Myocyte (in vitro differentiated cells): ENCODE measurements around the gene ATG4C. TPM values are rescaled to one million over a fixed set of nuclear protein-coding genes. Genes with fewer than 3 reads are reported as not detected.

Experiments used
- DNase-seq: peaks from one replicate; pipeline ENCODE4 v3.0.0-alpha.2; 2012; ENCODE audit warnings: low read depth
- total RNA-seq: library from RNA; depleted of rRNA; stranded (reverse); fragments of >200 nt; gene quantifications from 2 replicates; pipeline ENCODE4 v1.2.3, GENCODE V29; 2014

Gene ATG4C
- total RNA-seq, 1 donor from 2014 or later, result 13.0 TPM

GRCh38 chr1:62840555-62840954, 56.6 kb downstream of the ATG4C start:
- DNase-seq, result no peak

GRCh38 chr1:62841587-62842169, 57.7 kb downstream of the ATG4C start:
- peak; percentile 74 for DNase-seq

GRCh38 chr1:62844030-62844429, 60.1 kb downstream of the ATG4C start:
- no peak for DNase-seq

GRCh38 chr1:62849031-62849430, 65.1 kb downstream of the ATG4C start:
- DNase-seq, result no peak

GRCh38 chr1:62852253-62852652, 68.3 kb downstream of the ATG4C start:
- DNase-seq, result no peak

- DNase-seq, result no peak
Measured at GRCh38 chr1:62856960-62857359, 73.0 kb downstream of the ATG4C start.

- no peak for DNase-seq
Measured at GRCh38 chr1:62869217-62869754, 85.4 kb downstream of the ATG4C start.

- no peak for DNase-seq
Measured at GRCh38 chr1:62870148-62870547, 86.2 kb downstream of the ATG4C start.

- peak; percentile 29 for DNase-seq
Measured at GRCh38 chr1:62875676-62876075, 91.7 kb downstream of the ATG4C start.

GRCh38 chr1:62876535-62876934, 92.6 kb downstream of the ATG4C start:
- no peak for DNase-seq

GRCh38 chr1:62877579-62877978, 93.6 kb downstream of the ATG4C start:
- DNase-seq, result no peak

- no peak for DNase-seq
Measured at GRCh38 chr1:62879962-62880361, 96.0 kb downstream of the ATG4C start.

- peak; percentile 4 for DNase-seq
Measured at GRCh38 chr1:62882201-62883104, 98.5 kb downstream of the ATG4C start.

GRCh38 chr1:62884156-62884740, 100.3 kb downstream of the ATG4C start:
- no peak for DNase-seq

GRCh38 chr1:62887799-62888507, 104.0 kb downstream of the ATG4C start:
- no peak for DNase-seq

GRCh38 chr1:62891956-62892562, 108.1 kb downstream of the ATG4C start:
- DNase-seq, result no peak

GRCh38 chr1:62897788-62898187, 113.9 kb downstream of the ATG4C start:
- no peak for DNase-seq

- DNase-seq, result no peak
Measured at GRCh38 chr1:62900566-62900965, 116.6 kb downstream of the ATG4C start.

GRCh38 chr1:62901650-62902049, 117.7 kb downstream of the ATG4C start:
- DNase-seq, result no peak

GRCh38 chr1:62903522-62903921, 119.6 kb downstream of the ATG4C start:
- DNase-seq, result no peak
